ENCODE measurements around the gene DNAJB14.

- TF ChIP-seq RARB (CRISPR knock-in tag; IDR thresholded peaks at IDR 0.05) (no peak), ZFP30 (CRISPR knock-in tag; IDR thresholded peaks at IDR 0.05) (no peak), ARNTL (CRISPR knock-in tag; IDR thresholded peaks at IDR 0.05; ENCODE audit: borderline replicate concordance, low read depth) (no peak), PATZ1 (CRISPR knock-in tag; IDR thresholded peaks at IDR 0.05; ENCODE audit: borderline replicate concordance) (no peak), CREB5 (CRISPR knock-in tag; IDR thresholded peaks at IDR 0.05; ENCODE audit: low read depth) (no peak), POU6F1 (CRISPR knock-in tag; IDR thresholded peaks at IDR 0.05; ENCODE audit: borderline replicate concordance, low read depth) (no peak), TSHZ2 (CRISPR knock-in tag; IDR thresholded peaks at IDR 0.05) (no peak), ZC3H10 (CRISPR knock-in tag; IDR thresholded peaks at IDR 0.05) (no peak), CSRNP3 (CRISPR knock-in tag; IDR thresholded peaks at IDR 0.05) (no peak)
Measured at GRCh38 chr4:99857307-99857706, 89.1 kb downstream of the DNAJB14 start.
